Sigmoid colon (tissue), 4 donors: Measurements from ENCODE around the gene MCEE.

Experiments
- CTCF ChIP-seq, 4 experiments: fragments of 450-650 bp in 3 of 4; fragments of 200-600 bp in 1 of 4; IDR thresholded peaks; one replicate each; pipeline ENCODE4 v1.5.1; 2016 to 2019; ENCODE audit warnings: antibody characterized with exemption in 4 of 4, mild to moderate bottlenecking in 3 of 4, moderate library complexity in 2 of 4
- POLR2A ChIP-seq, 2 donors: fragments of 450-650 bp; IDR thresholded peaks; one replicate each; pipeline ENCODE4 v1.6.1; 2016; ENCODE audit warnings: antibody characterized with exemption in 2 of 2, mild to moderate bottlenecking in 2 of 2, moderate library complexity in 2 of 2
- POLR2AphosphoS5 ChIP-seq, 4 donors: sonication (generic); formaldehyde crosslinking; IDR thresholded peaks; one replicate each; pipeline ENCODE4 v1.6.1; 2017; ENCODE audit warnings: antibody characterized with exemption in 4 of 4

- TF ChIP-seq CTCF (IDR thresholded peaks at IDR 0.05) (no peak), POLR2AphosphoS5 (IDR thresholded peaks at IDR 0.05) (no peak), POLR2A (IDR thresholded peaks at IDR 0.05) (no peak)
These were observed 55.1 kb downstream of the MCEE start for GRCh38 chr2:71074893-71075395.
